K562 (cell line): ENCODE results near the gene PRMT5. TPM values are rescaled to one million over a fixed set of nuclear protein-coding genes. Genes with fewer than 3 reads are reported as not detected.

ENCODE experiments used
- ATAC-seq: fragments of 200-7000 bp; cut with Tn5 transposase; 3 replicates; pipeline ENCODE4 v1.9.1; 2020; ENCODE audit warnings: moderate library complexity
- BruUV-seq: library from RNA; stranded (reverse); fragments of 400-500 nt; replicated peaks from 2 replicates; lab custom pipeline; 2021; lab: Mats Ljungman, UMichigan
- CTCF ChIA-PET: fragments of 300-600 bp; formaldehyde crosslinking; extraction: SDS; loops from one replicate; lab custom pipeline; 2021; ENCODE audit warnings: low intra/inter-chr PET ratio; lab: Yijun Ruan, JAX
- POLR2A ChIA-PET: fragments of 300-600, 350-650 bp; sonication (Branson Sonifier 250); formaldehyde crosslinking; extraction: SDS; loops from one replicate; lab custom pipeline; 2021; ENCODE audit warnings: antibody characterized with exemption, inconsistent platforms; lab: Yijun Ruan, JAX
- DNase-seq, 4 experiments: peaks; one replicate each; pipeline versions ENCODE4 v3.0.0 to v3.0.0-alpha.2; 2011 to 2018; ENCODE audit warnings: low spot score in 3 of 4, mixed read lengths in 3 of 4; ENCODE audit errors: extremely low read depth in 1 of 4
- FAIRE-seq: peaks from 2 replicates; lab custom pipeline; 2011; peaks lifted over from hg19 to GRCh38; lab: Jason Lieb, UNC
- H2AFZ ChIP-seq: 2 replicates; pipeline ENCODE4 v1.6.0; 2011; ENCODE audit warnings: low read depth, low read length, control low read depth, inconsistent platforms
- H3K27ac ChIP-seq: fragments of 200-600 bp; 3 replicates; pipeline ENCODE4 v1.8.0; 2011; ENCODE audit warnings: low read depth, mild to moderate bottlenecking, control low read depth, inconsistent platforms, low read length, moderate library complexity, mixed read lengths; ENCODE audit errors: extremely low read depth
- H3K27me3 ChIP-seq, 2 experiments: fragments of 300-600 bp in 1 of 2; 2 replicates in 1 of 2; 3 replicates in 1 of 2; pipeline versions ENCODE4 v1.6.0 to v1.8.0; 2011; ENCODE audit warnings: inconsistent platforms in 2 of 2, low read length in 2 of 2, mild to moderate bottlenecking in 1 of 2, mixed read lengths in 1 of 2, moderate library complexity in 1 of 2; ENCODE audit not compliant: control insufficient read depth in 2 of 2, insufficient read depth in 2 of 2
- H3K36me3 ChIP-seq: fragments of 300-600 bp; 3 replicates; pipeline ENCODE4 v1.8.0; 2011; ENCODE audit warnings: mild to moderate bottlenecking, low read length, inconsistent platforms; ENCODE audit not compliant: control insufficient read depth, insufficient read depth
- H3K4me1 ChIP-seq, 2 experiments: fragments of 200-600 bp in 1 of 2; replicated peaks in 1 of 2; 2 replicates in 1 of 2; 3 replicates in 1 of 2; pipeline versions ENCODE4 v1.5.1 to v1.8.0; 2011; ENCODE audit warnings: inconsistent platforms in 2 of 2, low read length in 2 of 2, mild to moderate bottlenecking in 1 of 2, mixed read lengths in 1 of 2, moderate library complexity in 1 of 2; ENCODE audit not compliant: control insufficient read depth in 2 of 2, insufficient read depth in 2 of 2
- H3K4me2 ChIP-seq: 2 replicates; pipeline ENCODE4 v1.6.1; 2011; ENCODE audit warnings: low read length, control low read depth, inconsistent platforms, mixed read lengths; ENCODE audit not compliant: insufficient read depth
- H3K4me3 ChIP-seq: fragments of 200-600 bp; sonication (generic), shearing (Covaris generic); 2 replicates; pipeline ENCODE4 v1.5.1; 2016; ENCODE audit warnings: control low read depth, inconsistent platforms
- H3K79me2 ChIP-seq: fragments of 200-600 bp; 3 replicates; pipeline ENCODE4 v1.8.0; 2011; ENCODE audit warnings: low read length, inconsistent platforms; ENCODE audit not compliant: control insufficient read depth, insufficient read depth
- H3K9ac ChIP-seq, 2 experiments: 2 replicates each; pipeline versions ENCODE4 v1.6.0 to v1.6.1; 2011; ENCODE audit warnings: low read depth in 2 of 2, low read length in 2 of 2, control low read depth in 1 of 2, inconsistent platforms in 1 of 2, mild to moderate bottlenecking in 1 of 2, mixed read lengths in 1 of 2; ENCODE audit not compliant: insufficient read depth in 1 of 2
- H3K9me1 ChIP-seq: one replicate; pipeline ENCODE4 v1.6.0; 2011; ENCODE audit warnings: inconsistent platforms, mild to moderate bottlenecking, low read length, moderate library complexity; ENCODE audit not compliant: control insufficient read depth, insufficient read depth
- H3K9me3 ChIP-seq: replicated peaks from 2 replicates; pipeline ENCODE4 v1.5.1; 2011; ENCODE audit warnings: low read depth, low read length, inconsistent platforms; ENCODE audit not compliant: control insufficient read depth, insufficient read depth
- H4K20me1 ChIP-seq: replicated peaks from 2 replicates; pipeline ENCODE4 v1.6.1; 2011; ENCODE audit warnings: low read length, inconsistent platforms, mixed read lengths; ENCODE audit not compliant: control insufficient read depth, insufficient read depth
- ARID1B ChIP-seq: fragments of 450-650 bp; IDR thresholded peaks from 2 replicates; pipeline ENCODE4 v1.6.1; 2016; ENCODE audit warnings: antibody characterized with exemption, mild to moderate bottlenecking, inconsistent platforms
- BCOR ChIP-seq: fragments of 450-650 bp; IDR thresholded peaks from 2 replicates; pipeline ENCODE4 v1.6.1; 2016
- CCNT2 ChIP-seq: IDR thresholded peaks from 2 replicates; pipeline ENCODE4 v1.6.1; 2011; ENCODE audit warnings: borderline replicate concordance, low read depth, mild to moderate bottlenecking, moderate library complexity, mixed read lengths, low read length; ENCODE audit not compliant: insufficient read length; ENCODE audit errors: extremely low read depth
- CEBPG ChIP-seq, 3 experiments: fragments of 200-800 bp in 1 of 3; sonication (Bioruptor generic) in 1 of 3; sonication (generic) in 1 of 3; formaldehyde crosslinking in 1 of 3; IDR thresholded peaks in 2 of 3; conservative IDR thresholded peaks in 1 of 3; 2 replicates each; pipeline versions ENCODE4 v1.6.1 to v1.8.0; 2016 to 2022; ENCODE audit warnings: missing compliant biosample characterization in 2 of 3, missing genetic modification characterization in 2 of 3, mild to moderate bottlenecking in 1 of 3, missing genetic modification reagents in 1 of 3
- CREB3L1 ChIP-seq: fragments of 450-650 bp; IDR thresholded peaks from 2 replicates; pipeline ENCODE4 v1.6.1; 2014; ENCODE audit warnings: low read depth, mild to moderate bottlenecking, moderate library complexity, borderline replicate concordance
- DPF2 ChIP-seq: fragments of 450-650 bp; IDR thresholded peaks from 2 replicates; pipeline ENCODE4 v1.6.1; 2016
- FOXJ3 ChIP-seq: sonication (generic); formaldehyde crosslinking; IDR thresholded peaks from 2 replicates; pipeline ENCODE4 v1.4.0; 2020; ENCODE audit warnings: mild to moderate bottlenecking, missing genetic modification reagents
- MAFF ChIP-seq: IDR thresholded peaks from 2 replicates; pipeline ENCODE4 v1.6.1; 2012; ENCODE audit warnings: low read length, improper control_type of control experiment
- NBN ChIP-seq: fragments of 450-650 bp; IDR thresholded peaks from 2 replicates; pipeline ENCODE4 v1.6.1; 2016; ENCODE audit warnings: low read depth, mild to moderate bottlenecking
- NRF1 ChIP-seq, 2 experiments: fragments of 450-650 bp; IDR thresholded peaks in 1 of 2; conservative IDR thresholded peaks in 1 of 2; 2 replicates each; pipeline ENCODE4 v1.6.1; 2014; ENCODE audit warnings: mild to moderate bottlenecking in 2 of 2
- PML ChIP-seq: IDR thresholded peaks from 2 replicates; pipeline ENCODE4 v1.6.1; 2012; ENCODE audit warnings: low read length, inconsistent platforms
- RBM34 ChIP-seq: fragments of 200-400 bp; formaldehyde crosslinking; IDR thresholded peaks from 2 replicates; pipeline ENCODE4 v1.6.1; 2018; ENCODE audit warnings: low read length, borderline replicate concordance; ENCODE audit not compliant: insufficient read depth
- SPI1 ChIP-seq: IDR thresholded peaks from 2 replicates; pipeline ENCODE4 v1.6.1; 2011; ENCODE audit warnings: low read depth, low read length, control low read depth, borderline replicate concordance
- ZNF239 ChIP-seq: fragments of 250-450 bp; sonication (Bioruptor Pico); IDR thresholded peaks from 2 replicates; pipeline ENCODE4 v1.4.0; 2020; ENCODE audit warnings: mild to moderate bottlenecking
- ZNF282 ChIP-seq: sonication (generic); formaldehyde crosslinking; IDR thresholded peaks from 2 replicates; pipeline ENCODE4 v1.8.1; 2023; ENCODE audit warnings: missing genetic modification reagents
- ZNF311 ChIP-seq: fragments of 250-450 bp; sonication (Bioruptor Pico); IDR thresholded peaks from 2 replicates; pipeline ENCODE4 v1.4.0; 2020; ENCODE audit warnings: mild to moderate bottlenecking, moderate library complexity
- ZNF444 ChIP-seq: fragments of 250-450 bp; sonication (Bioruptor Pico); IDR thresholded peaks from 2 replicates; pipeline ENCODE4 v1.4.0; 2020; ENCODE audit warnings: mild to moderate bottlenecking, moderate library complexity
- WGBS: fragments of 100-300 bp; shearing (Covaris generic); methylation state at CpG from one replicate; pipeline ENCODE4 v1.1.6; 2016; ENCODE audit warnings: low coverage, mixed read lengths; ENCODE audit not compliant: insufficient coverage; ENCODE audit errors: missing lambda C conversion rate; 5-methylcytosine and 5-hydroxymethylcytosine counted together
- in situ Hi-C: fragments of 300-500 bp; cut with MboI; formaldehyde crosslinking; loops from 4 replicates; pipeline ENCODE4 v1.15.0; 2018; ENCODE audit warnings: inconsistent platforms, mixed read lengths
- intact Hi-C: fragments of 100-400 bp; cut with micrococcal nuclease; formaldehyde crosslinking; loops from 2 replicates; pipeline ENCODE4 v1.14.2; 2022
- polyA plus RNA-seq, 8 experiments: library from polyadenylated mRNA; depleted of rRNA in 4 of 8; stranded (reverse) in 5 of 8; unstranded in 3 of 8; fragments of >200 nt; fragmentation: Nextera tagmentation in 2 of 8; fragmentation: Illumina TruSeq in 1 of 8; extraction: Ambion mirVana in 2 of 8; extraction: Trizol in 1 of 8; gene quantifications; 2 replicates each; pipeline versions ENCODE4 v1.2.1 to v1.2.3, GENCODE V29; 2011 to 2014; ENCODE audit warnings: inconsistent platforms in 1 of 8, missing spikeins in 1 of 8
- total RNA-seq, 7 experiments: library from RNA; depleted of rRNA in 6 of 7; stranded (reverse); fragments of >200 nt in 6 of 7; fragmentation: Illumina TruSeq in 2 of 7; extraction: Trizol in 2 of 7; gene quantifications; 2 replicates each; pipeline versions ENCODE4 v1.2.1 to v1.2.3, GENCODE V29; 2011 to 2021; ENCODE audit warnings: low replicate concordance in 1 of 7
- TF ChIP-seq, protein P1 (sequence below): fragments of 250-450 bp; sonication (Bioruptor Pico); IDR thresholded peaks from 2 replicates; pipeline ENCODE4 v1.4.0; 2020
- TF ChIP-seq, protein P2 (sequence below): fragments of 450-650 bp; formaldehyde crosslinking; IDR thresholded peaks from 2 replicates; pipeline ENCODE4 v1.4.0; 2020; ENCODE audit warnings: mild to moderate bottlenecking

The PRMT5 gene
- total and polyA plus RNA-seq, 9 of the 15 experiments (the other 6 are each of a cell fraction or from before 2014, with no cell fraction given) = 114 to 552 (median 222) TPM

DNA sequence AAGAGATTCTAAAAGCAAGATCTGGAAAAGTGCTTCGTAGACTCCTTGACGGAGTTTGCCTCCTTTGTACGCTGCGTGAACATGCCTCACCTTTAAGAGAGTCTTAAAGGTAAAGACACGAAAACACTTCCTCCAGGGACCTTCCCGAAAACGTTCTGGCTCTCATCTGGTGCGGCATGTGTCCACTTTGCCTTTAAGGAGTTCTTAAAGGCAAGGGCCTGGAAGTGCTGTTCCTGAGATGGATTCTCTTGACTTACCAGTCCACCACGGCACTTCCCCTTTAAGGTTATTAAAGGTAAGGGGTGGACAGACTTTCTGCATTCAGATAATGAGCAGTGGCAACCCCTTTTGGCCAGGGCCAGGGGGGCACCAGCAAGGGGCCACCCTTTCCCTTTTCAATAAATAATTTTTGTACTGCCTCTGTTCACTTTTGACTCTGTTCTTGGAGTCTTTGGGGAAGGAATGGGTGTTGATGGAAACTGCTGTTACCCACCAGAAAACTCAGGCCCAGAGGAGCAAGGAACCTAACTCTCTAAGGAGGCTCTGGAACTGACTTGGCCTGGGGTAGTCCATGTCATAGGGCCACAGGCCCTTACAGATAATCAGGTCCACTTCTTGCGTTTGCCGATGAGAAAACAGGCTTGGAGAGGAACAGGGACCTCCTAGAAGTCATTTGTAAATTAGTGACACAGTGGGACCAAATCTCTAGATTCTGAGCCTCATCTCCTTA, 41.8 kb downstream of the PRMT5 start:
- intact Hi-C loops = loop anchor here (1.0 kb wide), 1 partner anchor 16 kb away; the partner anchor contains the start of gene LRP10
- Histone ChIP-seq H3K4me2 (peak overlapping the region; percentile 87), H3K9ac (peak overlapping the region; percentile 80 to 90), H3K79me2 (peaks cover 14% of the 10 kb centered on the region), H3K27ac (peak overlapping the region; percentile 81), H3K9me1 (no peaks in the 10 kb centered on the region), H3K4me1 (peaks cover 26 to 45% of the 10 kb centered on the region in 2 experiments), H4K20me1 (no peaks in the 10 kb centered on the region), H3K36me3 (no peaks in the 10 kb centered on the region), H2AFZ (peak overlapping the region; percentile 96), H3K27me3 (no peaks in the 10 kb centered on the region), H3K4me3 (peak overlapping the region; percentile 63), H3K9me3 (no peaks in the 10 kb centered on the region)
- WGBS = 1% methylated on average over 11 of the region's 11 CpGs
- peak; percentile 49 to 89 (median 60) for DNase-seq
- peak; percentile 98 for FAIRE-seq
- in situ Hi-C loops = no loop called here
- ChIA-PET CTCF (no interaction called here), POLR2A (interaction anchor here (0.7 to 1.6 kb wide), 7 partner anchors 12 to 393 kb away, joined by 3 to 7 read pairs (median 6); partner anchors contain the start of genes MRPL52 and RBM23)
- peak; percentile 88 for ATAC-seq
- TSS peak; percentile 82 for BruUV-seq
- TF ChIP-seq ZNF444 (CRISPR knock-in tag) = no peak
- TF ChIP-seq, protein P1, sequence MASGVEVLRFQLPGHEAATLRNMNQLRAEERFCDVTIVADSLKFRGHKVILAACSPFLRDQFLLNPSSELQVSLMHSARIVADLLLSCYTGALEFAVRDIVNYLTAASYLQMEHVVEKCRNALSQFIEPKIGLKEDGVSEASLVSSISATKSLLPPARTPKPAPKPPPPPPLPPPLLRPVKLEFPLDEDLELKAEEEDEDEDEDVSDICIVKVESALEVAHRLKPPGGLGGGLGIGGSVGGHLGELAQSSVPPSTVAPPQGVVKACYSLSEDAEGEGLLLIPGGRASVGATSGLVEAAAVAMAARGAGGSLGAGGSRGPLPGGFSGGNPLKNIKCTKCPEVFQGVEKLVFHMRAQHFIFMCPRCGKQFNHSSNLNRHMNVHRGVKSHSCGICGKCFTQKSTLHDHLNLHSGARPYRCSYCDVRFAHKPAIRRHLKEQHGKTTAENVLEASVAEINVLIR (CRISPR knock-in tag) = no peak
- no peak for TF ChIP-seq RBM34
- TF ChIP-seq PML = peak; percentile 52; the same call in 1 of the 2 replicates
- TF ChIP-seq BCOR = no peak
- no peak for TF ChIP-seq ZNF311 (CRISPR knock-in tag)
- peak; percentile 98 for TF ChIP-seq SPI1
- TF ChIP-seq CREB3L1 = no peak
- TF ChIP-seq NRF1 (conservative IDR thresholded peaks at IDR 0.05 in 1 of 2, IDR thresholded peaks at IDR 0.05 in 1 of 2) = peak in 1 of 2 experiments; percentile 7; a peak in 1 of 4 replicates
- 0 out of 2 replicates have a peak, but pooled peaks have one; percentile 53 for TF ChIP-seq DPF2
- TF ChIP-seq, protein P2, sequence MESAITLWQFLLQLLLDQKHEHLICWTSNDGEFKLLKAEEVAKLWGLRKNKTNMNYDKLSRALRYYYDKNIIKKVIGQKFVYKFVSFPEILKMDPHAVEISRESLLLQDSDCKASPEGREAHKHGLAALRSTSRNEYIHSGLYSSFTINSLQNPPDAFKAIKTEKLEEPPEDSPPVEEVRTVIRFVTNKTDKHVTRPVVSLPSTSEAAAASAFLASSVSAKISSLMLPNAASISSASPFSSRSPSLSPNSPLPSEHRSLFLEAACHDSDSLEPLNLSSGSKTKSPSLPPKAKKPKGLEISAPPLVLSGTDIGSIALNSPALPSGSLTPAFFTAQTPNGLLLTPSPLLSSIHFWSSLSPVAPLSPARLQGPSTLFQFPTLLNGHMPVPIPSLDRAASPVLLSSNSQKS (CRISPR knock-in tag) = no peak
- no peak for TF ChIP-seq CCNT2
- 0 out of 2 replicates have a peak, but pooled peaks have one; percentile 4 for TF ChIP-seq ARID1B
- TF ChIP-seq MAFF = no peak
- no peak for TF ChIP-seq ZNF282
- TF ChIP-seq FOXJ3 (CRISPR knock-in tag) = no peak
- peak; percentile 17; the same call in 1 of the 2 replicates for TF ChIP-seq NBN
- TF ChIP-seq CEBPG (CRISPR knock-in tag; IDR thresholded peaks at IDR 0.05) = no peak
- no peak for TF ChIP-seq CEBPG (tag; conservative IDR thresholded peaks at IDR 0.05 in 1 of 2, IDR thresholded peaks at IDR 0.05 in 1 of 2)
- no peak for TF ChIP-seq ZNF239 (CRISPR knock-in tag)
